Mesendoderm (in vitro differentiated cells): ENCODE data around the gene SLC46A1.

Source experiments
- DNase-seq: peaks from one replicate; pipeline ENCODE4 v3.0.0; 2013
- H2AK5ac ChIP-seq: 2 replicates; pipeline ENCODE4 v1.6.1; 2013; ENCODE audit warnings: low read length, inconsistent platforms
- H2BK120ac ChIP-seq: 2 replicates; pipeline ENCODE4 v1.6.1; 2013; ENCODE audit warnings: low read depth, mild to moderate bottlenecking, low read length, moderate library complexity, mixed read lengths
- H2BK15ac ChIP-seq: replicated peaks from 2 replicates; pipeline ENCODE4 v1.6.1; 2013; ENCODE audit warnings: low read depth, mild to moderate bottlenecking, moderate library complexity
- H2BK5ac ChIP-seq: 2 replicates; pipeline ENCODE4 v1.6.1; 2013; ENCODE audit warnings: low read length, inconsistent platforms
- H3K18ac ChIP-seq: 2 replicates; pipeline ENCODE4 v1.6.1; 2013; ENCODE audit warnings: mild to moderate bottlenecking, low read length, mixed read lengths
- H3K23ac ChIP-seq: one replicate; pipeline ENCODE4 v1.6.1; 2013; ENCODE audit warnings: low read length
- H3K27ac ChIP-seq: 2 replicates; pipeline ENCODE4 v1.5.1; 2013; ENCODE audit warnings: low read depth, mild to moderate bottlenecking, inconsistent platforms, low read length, moderate library complexity
- H3K27me3 ChIP-seq: 2 replicates; pipeline ENCODE4 v1.6.1; 2013; ENCODE audit warnings: low read length, control low read depth, mild to moderate bottlenecking, inconsistent platforms; ENCODE audit not compliant: insufficient read depth, poor library complexity
- H3K36me3 ChIP-seq: 2 replicates; pipeline ENCODE4 v1.6.1; 2013; ENCODE audit warnings: low read length, inconsistent platforms; ENCODE audit not compliant: control insufficient read depth, insufficient read depth
- H3K4ac ChIP-seq: one replicate; pipeline ENCODE4 v1.6.1; 2013; ENCODE audit warnings: low read depth, mild to moderate bottlenecking, low read length, moderate library complexity
- H3K4me1 ChIP-seq: 2 replicates; pipeline ENCODE4 v1.6.1; 2013; ENCODE audit warnings: low read depth, low read length, inconsistent platforms; ENCODE audit not compliant: control insufficient read depth
- H3K4me2 ChIP-seq: 2 replicates; pipeline ENCODE4 v1.6.1; 2013; ENCODE audit warnings: low read length
- H3K4me3 ChIP-seq: 2 replicates; pipeline ENCODE4 v1.5.1; 2013; ENCODE audit warnings: mild to moderate bottlenecking, low read length
- H3K56ac ChIP-seq: one replicate; pipeline ENCODE4 v1.6.1; 2013; ENCODE audit warnings: low read length
- H3K79me1 ChIP-seq: 2 replicates; pipeline ENCODE4 v1.6.1; 2013; ENCODE audit warnings: low read length, inconsistent platforms
- H3K79me2 ChIP-seq: 2 replicates; pipeline ENCODE4 v1.6.1; 2013; ENCODE audit warnings: mild to moderate bottlenecking, low read length; ENCODE audit not compliant: control insufficient read depth, insufficient read depth
- H3K9ac ChIP-seq: 2 replicates; pipeline ENCODE4 v1.6.1; 2013; ENCODE audit warnings: low read length, inconsistent platforms
- H4K5ac ChIP-seq: one replicate; pipeline ENCODE4 v1.6.1; 2013; ENCODE audit warnings: low read length
- H4K8ac ChIP-seq: one replicate; pipeline ENCODE4 v1.6.1; 2013; ENCODE audit warnings: low read depth, mild to moderate bottlenecking, control low read depth, low read length, moderate library complexity
- WGBS: extraction: QIAGEN DNeasy Blood & Tissue Kit; methylation state at CpG from one replicate; pipeline ENCODE4 v1.1.7; 2013; ENCODE audit warnings: low lambda C conversion rate, missing lambda C conversion rate; ENCODE audit not compliant: insufficient coverage; ENCODE audit errors: extremely low coverage; 5-methylcytosine and 5-hydroxymethylcytosine counted together

The SLC46A1 gene

GRCh38 chr17:28365487-28365886 is 40.5 kb downstream of the SLC46A1 start:
- no CpG with 5 or more reads among the region's 3 CpGs for WGBS
- H2BK15ac ChIP-seq = no peak overlapping the region

GRCh38 chr17:28364665-28365363 is 41.2 kb downstream of the SLC46A1 start, which contains the start of gene SEBOX:
TSS of gene SEBOX (minus strand) at chr17:28365199. CDS start at chr17:28365151, 48 bp downstream.
- no peak within 1 kb of the TSS for H3K4me3 ChIP-seq
- H2BK5ac ChIP-seq = no peak within 1 kb of the TSS
- no peaks in the 10 kb centered on the region for H3K4me1 ChIP-seq
- H3K56ac ChIP-seq = no peak within 1 kb of the TSS
- H3K9ac ChIP-seq = no peak within 1 kb of the TSS
- DNase-seq = no peak
- H4K8ac ChIP-seq = no peak within 1 kb of the TSS
- H2AK5ac ChIP-seq = no peak within 1 kb of the TSS
- no peaks in the 10 kb centered on the region for H3K79me2 ChIP-seq
- H3K36me3 ChIP-seq = no peaks in the 10 kb centered on the region
- no peak within 1 kb of the TSS for H2BK15ac ChIP-seq
- WGBS = no CpG with 5 or more reads among the region's 13 CpGs
- no peak within 1 kb of the TSS for H3K23ac ChIP-seq
- H3K4ac ChIP-seq = no peak within 1 kb of the TSS
- H3K79me1 ChIP-seq = no peaks in the 10 kb centered on the region
- no peak within 1 kb of the TSS for H3K27ac ChIP-seq
- no peak within 1 kb of the TSS for H3K4me2 ChIP-seq
- H2BK120ac ChIP-seq = no peak within 1 kb of the TSS
- no peak within 1 kb of the TSS for H3K18ac ChIP-seq
- H4K5ac ChIP-seq = no peak within 1 kb of the TSS
- H3K27me3 ChIP-seq = no peaks in the 10 kb centered on the region

More at GRCh38 chr17:28365487-28365886, 40.5 kb downstream of the SLC46A1 start:
- Histone ChIP-seq H2BK120ac (no peak overlapping the region), H3K9ac (no peak overlapping the region), H2AK5ac (no peak overlapping the region), H2BK5ac (no peak overlapping the region), H4K8ac (no peak overlapping the region), H3K27ac (no peak overlapping the region), H3K79me2 (no peaks in the 10 kb centered on the region), H3K4ac (no peak overlapping the region), H3K79me1 (no peaks in the 10 kb centered on the region), H3K23ac (no peak overlapping the region), H3K18ac (no peak overlapping the region), H3K36me3 (no peaks in the 10 kb centered on the region), H3K4me2 (no peak overlapping the region), H3K27me3 (no peaks in the 10 kb centered on the region), H4K5ac (no peak overlapping the region), H3K4me1 (peaks cover 2% of the 10 kb centered on the region), H3K4me3 (no peak overlapping the region), H3K56ac (no peak overlapping the region)
- no peak for DNase-seq

GRCh38 chr17:28363776-28364650 is 42.0 kb downstream of the SLC46A1 start:
- Histone ChIP-seq H3K4ac (no peak overlapping the region), H4K5ac (no peak overlapping the region), H3K56ac (no peak overlapping the region), H3K36me3 (peaks cover 2% of the 10 kb centered on the region), H3K27me3 (no peaks in the 10 kb centered on the region), H3K9ac (no peak overlapping the region), H3K79me2 (no peaks in the 10 kb centered on the region), H2BK5ac (no peak overlapping the region), H3K79me1 (no peaks in the 10 kb centered on the region), H2BK120ac (no peak overlapping the region), H2AK5ac (no peak overlapping the region), H3K18ac (no peak overlapping the region), H4K8ac (no peak overlapping the region), H3K23ac (no peak overlapping the region), H3K4me3 (no peak overlapping the region), H3K27ac (no peak overlapping the region), H2BK15ac (no peak overlapping the region), H3K4me2 (no peak overlapping the region), H3K4me1 (no peaks in the 10 kb centered on the region)
- WGBS = no CpG with 5 or more reads among the region's 8 CpGs
- no peak for DNase-seq

GRCh38 chr17:28363186-28363585 is 42.8 kb downstream of the SLC46A1 start:
- Histone ChIP-seq H3K27me3 (no peaks in the 10 kb centered on the region), H3K56ac (no peak overlapping the region), H3K79me2 (peaks cover under 1% of the 10 kb centered on the region), H3K4ac (no peak overlapping the region), H2AK5ac (no peak overlapping the region), H4K5ac (no peak overlapping the region), H2BK5ac (no peak overlapping the region), H3K4me2 (no peak overlapping the region), H3K27ac (no peak overlapping the region), H3K79me1 (peaks cover 2% of the 10 kb centered on the region), H3K18ac (no peak overlapping the region), H2BK120ac (no peak overlapping the region), H3K23ac (no peak overlapping the region), H3K36me3 (peaks cover 2% of the 10 kb centered on the region), H2BK15ac (no peak overlapping the region), H3K9ac (no peak overlapping the region), H4K8ac (no peak overlapping the region), H3K4me3 (no peak overlapping the region), H3K4me1 (peaks cover under 1% of the 10 kb centered on the region)
- DNase-seq = no peak
- WGBS = no CpG with 5 or more reads among the region's 5 CpGs

- peaks cover 13% of the 10 kb centered on the region for H3K79me2 ChIP-seq
- H3K36me3 ChIP-seq = peaks cover 12% of the 10 kb centered on the region
- H3K23ac ChIP-seq = no peak overlapping the region
- H3K9ac ChIP-seq = peak overlapping the region; percentile 93
- H4K8ac ChIP-seq = peak overlapping the region; percentile 70
- H2BK5ac ChIP-seq = no peak overlapping the region
- peak overlapping the region; percentile 85 for H3K4me3 ChIP-seq
- no peak overlapping the region for H2BK120ac ChIP-seq
- DNase-seq = no peak
- peak overlapping the region; percentile 93 for H3K56ac ChIP-seq
- H3K27me3 ChIP-seq = no peaks in the 10 kb centered on the region
- H3K4me2 ChIP-seq = peak overlapping the region; percentile 76
- H3K4ac ChIP-seq = no peak overlapping the region
- H3K4me1 ChIP-seq = peaks cover 5% of the 10 kb centered on the region
- H4K5ac ChIP-seq = peak overlapping the region; percentile 84
- peaks cover 18% of the 10 kb centered on the region for H3K79me1 ChIP-seq
- H2BK15ac ChIP-seq = no peak overlapping the region
- H2AK5ac ChIP-seq = no peak overlapping the region
- no peak overlapping the region for H3K18ac ChIP-seq
- no peak overlapping the region for H3K27ac ChIP-seq
- WGBS = no CpG with 5 or more reads among the region's 4 CpGs
Measured at GRCh38 chr17:28357901-28358197, 48.2 kb downstream of the SLC46A1 start.
